NCI-H2107 treated with DMSO at 0.1 percent for 48 hours (cell line): ENCODE data around the gene NRG4.
"Not testable (repeated sequence)": the region's sequence is repeated elsewhere in the genome, so short reads cannot be mapped to it uniquely, and the experiment has no call there.

Experiments
- DNase-seq: peaks from one replicate; lab custom pipeline; 2025; ENCODE audit not compliant: unreplicated experiment; lab: John Stamatoyannopoulos, UW

Gene NRG4

GRCh38 chr15:75994220-75994619, 18.0 kb downstream of the NRG4 start:
- no peak for DNase-seq

- DNase-seq, result no peak
Measured at GRCh38 chr15:75992897-75993296, 19.3 kb downstream of the NRG4 start.

- DNase-seq, result no peak
Measured at GRCh38 chr15:75989875-75990274, 22.3 kb downstream of the NRG4 start.

GRCh38 chr15:75989045-75989444, 23.2 kb downstream of the NRG4 start:
- no peak for DNase-seq

GRCh38 chr15:75985971-75986370, 26.3 kb downstream of the NRG4 start:
- DNase-seq, result no peak

GRCh38 chr15:75984706-75985105, 27.5 kb downstream of the NRG4 start:
- DNase-seq, result not testable (repeated sequence)

- DNase-seq, result no peak
Measured at GRCh38 chr15:75982468-75982867, 29.8 kb downstream of the NRG4 start.

- no peak for DNase-seq
Measured at GRCh38 chr15:75981149-75981815, 30.9 kb downstream of the NRG4 start.

GRCh38 chr15:75976766-75977165, 35.5 kb downstream of the NRG4 start:
- DNase-seq, result not testable (repeated sequence)

GRCh38 chr15:75966073-75966472, 46.2 kb downstream of the NRG4 start:
- no peak for DNase-seq

- no peak for DNase-seq
Measured at GRCh38 chr15:75961331-75961730, 50.9 kb downstream of the NRG4 start.

- DNase-seq, result no peak
Measured at GRCh38 chr15:75955720-75956119, 56.5 kb downstream of the NRG4 start.

GRCh38 chr15:75952525-75952924, 59.7 kb downstream of the NRG4 start:
- no peak for DNase-seq

- no peak for DNase-seq
Measured at GRCh38 chr15:75948761-75949296, 63.4 kb downstream of the NRG4 start.

GRCh38 chr15:75947092-75947491, 65.1 kb downstream of the NRG4 start:
- DNase-seq, result no peak

- DNase-seq, result no peak
Measured at GRCh38 chr15:75945953-75946352, 66.3 kb downstream of the NRG4 start.

- no peak for DNase-seq
Measured at GRCh38 chr15:75943713-75944215, 68.5 kb downstream of the NRG4 start.

- DNase-seq, result no peak
Measured at GRCh38 chr15:75943246-75943645, 69.0 kb downstream of the NRG4 start.

- no peak for DNase-seq
Measured at GRCh38 chr15:75942464-75942863, 69.8 kb downstream of the NRG4 start.

GRCh38 chr15:75930866-75931265, 81.4 kb downstream of the NRG4 start:
- DNase-seq, result no peak

- DNase-seq, result no peak
Measured at GRCh38 chr15:75929799-75930565, 82.2 kb downstream of the NRG4 start.
